SJCRH30 (cell line): Measurements from ENCODE around the gene EPB41L2. TPM values are rescaled to one million over a fixed set of nuclear protein-coding genes. Genes with fewer than 3 reads are reported as not detected.

Experiments
- DNase-seq, 2 experiments: peaks; one replicate each; pipeline ENCODE4 v3.0.0-alpha.2; 2015 to 2020
- H3K27ac ChIP-seq: fragments of 250-450 bp; sonication (Bioruptor Pico); 2 replicates; pipeline ENCODE4 v1.5.1; 2020; ENCODE audit warnings: mild to moderate bottlenecking, moderate library complexity
- H3K27me3 ChIP-seq: fragments of 250-450 bp; sonication (Bioruptor Pico); 2 replicates; pipeline ENCODE4 v1.5.1; 2020; ENCODE audit warnings: mild to moderate bottlenecking, moderate library complexity
- H3K36me3 ChIP-seq: fragments of 250-450 bp; sonication (Bioruptor Pico); 2 replicates; pipeline ENCODE4 v1.5.1; 2020; ENCODE audit warnings: mild to moderate bottlenecking, moderate library complexity
- H3K4me1 ChIP-seq: fragments of 250-450 bp; sonication (Bioruptor Pico); 2 replicates; pipeline ENCODE4 v1.5.1; 2020; ENCODE audit warnings: mild to moderate bottlenecking, moderate library complexity
- H3K4me3 ChIP-seq: fragments of 250-450 bp; sonication (Bioruptor Pico); 2 replicates; pipeline ENCODE4 v1.5.1; 2020; ENCODE audit warnings: mild to moderate bottlenecking, moderate library complexity
- H3K9me3 ChIP-seq: fragments of 250-450 bp; sonication (Bioruptor Pico); replicated peaks from 2 replicates; pipeline ENCODE4 v1.5.1; 2020; ENCODE audit warnings: mild to moderate bottlenecking, moderate library complexity
- total RNA-seq: library from RNA; depleted of rRNA; stranded (reverse); fragments of >200 nt; shearing (Covaris generic); gene quantifications from 2 replicates; pipeline ENCODE4 v1.2.3, GENCODE V29; 2014

EPB41L2 gene
- total RNA-seq, 1 experiment from 2014 or later: 95.9 TPM

DNA sequence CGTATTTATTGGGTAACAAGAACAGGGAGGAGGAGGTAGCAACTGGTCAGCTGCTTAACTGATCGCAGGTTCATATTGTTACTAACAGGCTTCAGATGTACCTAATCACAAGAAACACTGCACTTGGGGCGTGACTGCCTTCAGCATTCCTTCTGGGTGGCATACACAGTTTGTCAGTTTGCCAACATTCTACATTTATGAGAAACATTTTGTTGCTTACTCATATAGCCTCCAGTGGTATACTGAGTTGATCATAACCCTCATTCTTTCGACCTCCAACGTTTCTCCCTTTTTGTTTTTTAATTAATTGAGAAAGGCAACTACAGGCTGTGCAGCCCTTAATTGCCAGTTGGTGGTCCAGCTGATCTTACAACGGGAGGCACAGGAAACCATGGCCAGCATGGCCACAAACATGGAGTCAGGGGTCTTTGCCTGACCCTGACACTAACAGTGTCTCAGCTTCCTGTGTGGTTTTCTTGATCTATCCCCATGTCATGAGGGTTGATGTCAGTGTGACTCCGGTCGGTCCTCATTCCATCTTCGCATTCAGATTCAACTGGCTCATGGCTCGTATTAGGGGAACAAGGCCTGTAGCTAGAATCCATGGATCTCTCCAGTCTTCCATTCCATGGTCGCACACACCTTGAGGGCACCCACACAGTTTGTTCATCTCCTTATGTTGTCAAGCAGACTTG lies 9.4 kb downstream of the EPB41L2 start:
- no peak overlapping the region for H3K27ac ChIP-seq
- H3K36me3 ChIP-seq: peaks cover 10% of the 10 kb centered on the region; the same call in 1 of the 2 replicates
- H3K4me3 ChIP-seq: no peak overlapping the region

DNA sequence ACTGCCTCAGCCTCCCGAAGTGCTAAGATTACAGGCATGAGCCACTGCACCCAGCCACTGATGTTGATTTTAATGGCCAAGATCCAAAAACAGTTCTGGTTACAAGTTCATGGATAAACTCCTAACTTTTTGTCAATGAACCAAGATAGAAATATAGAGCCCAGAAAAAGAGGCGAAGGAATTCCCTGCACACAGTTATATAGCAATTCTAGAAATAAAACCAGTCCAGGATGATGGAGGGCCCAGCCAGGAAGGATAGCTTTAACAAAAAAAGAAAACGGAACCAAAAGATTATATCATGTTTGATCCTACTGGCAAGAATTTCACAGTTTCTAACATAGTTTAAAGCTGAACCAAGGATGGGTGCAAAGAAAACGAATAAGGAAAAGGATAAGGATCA lies 10.9 kb downstream of the EPB41L2 start:
- Histone ChIP-seq H3K9me3 (peaks cover 12% of the 10 kb centered on the region), H3K36me3 (peaks cover 8% of the 10 kb centered on the region; the same call in 1 of the 2 replicates), H3K27me3 (no peaks in the 10 kb centered on the region), H3K4me3 (no peak overlapping the region), H3K27ac (no peak overlapping the region), H3K4me1 (no peaks in the 10 kb centered on the region)
- DNase-seq: no peak

More for the DNA sequence above, 9.4 kb downstream of the EPB41L2 start:
- Histone ChIP-seq H3K4me1 (no peaks in the 10 kb centered on the region), H3K9me3 (peaks cover 12% of the 10 kb centered on the region), H3K27me3 (no peaks in the 10 kb centered on the region)
- no peak for DNase-seq

DNA sequence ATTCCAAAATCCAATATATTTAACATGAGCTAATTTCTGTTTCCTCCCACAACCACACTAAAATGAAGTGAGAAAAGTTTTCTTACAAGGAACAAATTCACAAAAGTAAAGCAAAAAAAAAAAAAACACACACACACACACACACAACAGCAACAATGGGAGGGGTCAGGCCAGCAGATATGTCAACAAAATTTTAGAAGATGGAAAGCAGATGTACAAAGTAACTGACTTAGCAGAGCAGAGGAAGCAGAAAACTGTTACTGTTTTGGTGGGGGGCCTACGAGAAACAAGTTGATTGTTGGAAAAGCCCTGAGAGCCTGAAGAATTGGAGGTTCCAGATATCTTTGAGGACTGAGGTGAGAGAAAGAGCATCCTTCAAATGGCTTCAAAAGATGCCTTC lies 11.7 kb downstream of the EPB41L2 start:
- no peak overlapping the region for H3K27ac ChIP-seq
- DNase-seq: no peak
- H3K27me3 ChIP-seq: no peaks in the 10 kb centered on the region
- H3K9me3 ChIP-seq: peaks cover 12% of the 10 kb centered on the region
- H3K4me1 ChIP-seq: no peaks in the 10 kb centered on the region
- H3K4me3 ChIP-seq: no peak overlapping the region
- H3K36me3 ChIP-seq: peaks cover 6% of the 10 kb centered on the region; the same call in 1 of the 2 replicates

DNA sequence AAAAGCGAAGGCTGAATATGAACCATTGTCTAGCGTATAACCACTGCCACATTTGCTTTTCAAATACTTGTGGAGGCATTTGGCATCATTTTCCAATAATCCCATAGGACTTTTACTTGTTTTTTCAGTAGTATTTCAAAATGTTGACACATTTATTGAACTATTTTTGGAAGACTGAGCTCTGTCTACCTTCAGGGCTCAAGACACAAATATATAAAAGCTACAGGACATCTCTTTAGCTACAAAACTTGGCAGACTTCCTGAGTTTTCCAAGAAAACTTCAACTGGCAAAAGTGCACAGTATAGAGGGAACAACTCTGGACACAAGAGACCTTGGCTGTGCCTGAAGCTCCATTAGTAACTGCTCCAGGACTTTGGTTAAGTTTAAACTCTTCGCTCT lies 13.4 kb downstream of the EPB41L2 start:
- peaks cover 6% of the 10 kb centered on the region; the same call in 1 of the 2 replicates for H3K36me3 ChIP-seq
- DNase-seq: no peak
- H3K9me3 ChIP-seq: peaks cover 7% of the 10 kb centered on the region
- no peak overlapping the region for H3K4me3 ChIP-seq
- no peaks in the 10 kb centered on the region for H3K27me3 ChIP-seq
- no peaks in the 10 kb centered on the region for H3K4me1 ChIP-seq
- no peak overlapping the region for H3K27ac ChIP-seq

DNA sequence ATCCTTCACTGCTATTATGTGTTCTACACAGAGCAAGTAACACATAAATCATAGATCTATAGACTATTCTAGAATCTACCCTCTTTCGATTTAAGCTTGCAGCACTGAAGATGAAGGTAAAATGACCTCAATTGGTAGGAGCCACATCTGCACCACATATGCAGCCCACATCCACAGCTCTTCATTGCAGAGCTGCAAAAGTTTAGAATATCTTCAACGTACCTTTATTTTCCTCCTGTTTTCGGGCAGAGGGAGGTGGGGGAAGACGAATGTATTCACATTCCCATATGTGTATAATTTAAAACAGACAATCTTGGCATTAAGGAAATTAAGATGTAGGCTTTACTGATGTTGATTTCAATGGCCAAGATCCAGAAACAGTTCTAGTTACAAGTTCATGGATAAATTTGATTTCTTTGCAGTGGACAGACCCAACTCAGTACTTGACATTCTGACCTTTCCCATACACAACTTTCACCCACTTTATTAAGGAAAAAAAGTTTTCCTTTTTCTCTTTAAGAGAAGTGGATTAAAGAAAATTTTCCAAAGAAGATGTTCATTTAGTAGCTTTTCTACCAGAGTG lies 14.0 kb downstream of the EPB41L2 start:
- no peak for DNase-seq
- H3K9me3 ChIP-seq: peaks cover 4% of the 10 kb centered on the region; the same call in 1 of the 2 replicates
- no peaks in the 10 kb centered on the region for H3K4me1 ChIP-seq
- no peak overlapping the region for H3K27ac ChIP-seq
- H3K27me3 ChIP-seq: no peaks in the 10 kb centered on the region
- H3K4me3 ChIP-seq: no peak overlapping the region
- peaks cover 6% of the 10 kb centered on the region; the same call in 1 of the 2 replicates for H3K36me3 ChIP-seq

DNA sequence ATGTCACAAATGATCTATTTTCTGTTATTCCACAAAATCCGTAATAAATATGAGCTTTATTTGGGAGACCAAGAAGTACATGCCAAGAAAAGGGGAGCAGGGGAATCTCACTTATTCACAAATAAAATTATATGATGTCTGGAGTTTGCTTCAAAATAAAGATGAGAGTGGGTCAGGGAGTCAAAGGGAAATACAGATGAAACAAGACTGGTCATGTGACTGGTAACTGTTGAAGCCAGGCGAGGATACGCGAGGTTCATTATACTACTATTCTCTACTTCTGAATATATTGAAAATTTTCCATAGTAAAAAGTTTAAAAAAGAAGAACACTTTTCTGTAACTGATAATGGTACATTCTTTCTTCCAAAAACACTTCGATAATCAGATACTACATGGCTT lies 14.6 kb downstream of the EPB41L2 start:
- H3K4me1 ChIP-seq: no peaks in the 10 kb centered on the region
- DNase-seq: no peak
- peaks cover 6% of the 10 kb centered on the region; the same call in 1 of the 2 replicates for H3K36me3 ChIP-seq
- no peak overlapping the region for H3K4me3 ChIP-seq
- H3K9me3 ChIP-seq: peaks cover 4% of the 10 kb centered on the region; the same call in 1 of the 2 replicates
- no peaks in the 10 kb centered on the region for H3K27me3 ChIP-seq
- H3K27ac ChIP-seq: no peak overlapping the region

DNA sequence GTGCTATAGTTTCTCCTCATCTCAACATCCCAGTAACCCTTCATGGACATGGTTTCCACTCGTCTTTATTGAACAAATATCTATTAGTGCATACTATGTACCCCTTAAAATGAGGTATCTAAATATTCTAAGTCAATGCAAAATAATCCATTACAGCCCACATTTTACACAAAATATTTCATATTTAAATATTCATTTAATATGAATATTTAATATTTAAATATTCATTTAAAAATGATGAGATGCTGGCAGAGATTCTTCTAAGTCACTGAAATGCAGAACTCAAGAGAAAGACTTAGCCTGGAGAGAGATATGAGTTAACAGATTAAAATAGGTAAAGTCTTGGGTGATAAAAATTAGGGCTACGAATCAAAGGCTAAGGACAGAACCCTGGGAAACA lies 17.9 kb downstream of the EPB41L2 start:
- Histone ChIP-seq H3K9me3 (no peaks in the 10 kb centered on the region), H3K27ac (no peak overlapping the region), H3K27me3 (no peaks in the 10 kb centered on the region), H3K36me3 (0 out of 2 replicates have a peak, but pooled peaks cover 3% of the 10 kb centered on the region), H3K4me3 (no peak overlapping the region), H3K4me1 (no peaks in the 10 kb centered on the region)
- DNase-seq: no peak

DNA sequence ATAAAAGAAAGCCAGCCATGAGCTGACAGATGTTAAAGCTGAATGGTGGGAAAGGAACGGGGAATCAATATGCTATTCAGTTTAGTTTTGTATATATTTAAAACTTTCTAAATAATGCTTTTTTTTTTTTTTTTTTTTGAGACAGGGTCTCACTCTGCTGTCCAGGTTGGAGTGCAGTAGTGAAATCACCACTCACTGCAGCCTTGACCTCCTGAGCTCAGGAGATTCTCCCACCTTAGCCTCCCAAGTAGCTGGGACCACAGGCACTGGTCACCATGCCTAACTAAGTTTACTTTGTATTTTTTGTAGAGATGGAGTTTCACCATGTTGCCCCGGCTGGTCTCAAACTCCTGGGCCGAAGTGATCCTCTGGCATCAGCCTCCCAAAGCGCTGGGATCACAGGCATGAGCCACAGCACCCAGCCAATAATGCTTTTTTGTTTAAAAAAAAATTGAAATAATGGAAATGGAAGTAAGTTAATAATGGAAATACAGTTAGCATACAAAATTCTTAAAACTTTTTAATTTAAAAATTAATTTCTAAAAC lies 19.1 kb downstream of the EPB41L2 start:
- H3K27ac ChIP-seq: no peak overlapping the region
- H3K9me3 ChIP-seq: no peaks in the 10 kb centered on the region
- H3K4me1 ChIP-seq: peaks cover 2% of the 10 kb centered on the region; the same call in 1 of the 2 replicates
- DNase-seq: no peak
- no peaks in the 10 kb centered on the region for H3K27me3 ChIP-seq
- 0 out of 2 replicates have a peak, but pooled peaks cover 3% of the 10 kb centered on the region for H3K36me3 ChIP-seq
- no peak overlapping the region for H3K4me3 ChIP-seq

DNA sequence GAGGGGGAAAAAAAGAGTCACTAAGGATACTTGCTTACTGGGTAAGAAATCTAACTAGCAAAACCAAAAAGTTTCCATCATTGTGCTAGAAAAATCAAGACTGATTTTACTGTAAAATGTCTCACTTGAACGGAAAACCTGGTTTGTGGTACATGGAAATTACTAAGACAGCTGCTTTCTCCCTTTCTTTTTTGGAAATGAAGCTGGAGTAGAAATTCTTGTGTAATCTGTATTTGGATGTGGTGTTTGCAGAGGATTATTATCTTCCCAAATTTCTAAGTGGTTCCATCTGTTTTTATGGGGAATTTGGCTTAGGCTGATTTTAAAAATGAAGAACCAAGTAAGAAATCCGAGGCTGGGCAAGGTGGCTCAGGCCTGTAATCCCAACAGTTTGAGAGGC lies 20.4 kb downstream of the EPB41L2 start:
- Histone ChIP-seq H3K4me1 (peaks cover 5% of the 10 kb centered on the region; the same call in 1 of the 2 replicates), H3K27me3 (no peaks in the 10 kb centered on the region), H3K4me3 (no peak overlapping the region), H3K36me3 (no peaks in the 10 kb centered on the region), H3K9me3 (no peaks in the 10 kb centered on the region), H3K27ac (no peak overlapping the region)
- DNase-seq: peak in 1 of 2 experiments; percentile 32

DNA sequence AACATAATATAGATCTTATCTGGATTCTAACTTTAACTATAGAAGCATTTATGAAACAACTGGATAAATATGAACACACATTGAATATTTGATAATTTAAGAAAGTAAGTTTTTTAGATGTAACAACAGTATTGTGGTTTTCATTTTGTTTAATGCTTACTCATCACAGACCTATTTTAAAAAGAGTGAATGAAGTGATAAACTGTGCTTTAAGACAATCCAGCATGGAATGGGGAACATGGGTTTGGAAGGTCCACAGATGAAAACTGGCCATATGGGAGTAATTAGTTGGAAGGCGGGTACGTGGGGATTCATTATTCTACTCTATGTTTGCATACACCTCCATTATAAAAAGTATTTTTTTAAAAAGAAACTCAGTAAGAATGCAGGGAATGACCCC lies 21.2 kb downstream of the EPB41L2 start:
- no peak for DNase-seq

DNA sequence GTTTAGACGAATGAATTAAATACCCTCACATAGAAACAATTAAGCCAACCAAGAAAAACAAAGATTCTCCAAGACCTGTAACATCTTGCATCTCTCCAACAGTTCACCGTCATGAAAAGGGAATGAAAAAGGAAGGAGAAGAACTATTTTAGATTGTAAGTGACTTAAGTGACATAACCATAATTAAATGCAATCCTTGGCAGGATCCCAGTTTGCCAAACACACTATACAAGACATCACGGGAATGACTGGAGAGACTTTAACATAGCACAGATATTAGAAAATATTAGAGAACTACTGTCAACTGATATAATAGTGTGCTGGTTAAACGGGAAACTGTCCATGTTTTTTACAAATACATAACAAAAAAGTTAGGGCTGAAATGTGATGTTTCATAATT lies 22.2 kb downstream of the EPB41L2 start:
- H3K9me3 ChIP-seq: no peaks in the 10 kb centered on the region
- H3K4me3 ChIP-seq: no peak overlapping the region
- no peaks in the 10 kb centered on the region for H3K36me3 ChIP-seq
- H3K27me3 ChIP-seq: no peaks in the 10 kb centered on the region
- DNase-seq: no peak
- H3K27ac ChIP-seq: no peak overlapping the region
- H3K4me1 ChIP-seq: peaks cover 5% of the 10 kb centered on the region; the same call in 1 of the 2 replicates

More for the DNA sequence above, 21.2 kb downstream of the EPB41L2 start:
- no peak overlapping the region for H3K27ac ChIP-seq
- no peaks in the 10 kb centered on the region for H3K27me3 ChIP-seq
- H3K4me3 ChIP-seq: no peak overlapping the region
- H3K4me1 ChIP-seq: peaks cover 5% of the 10 kb centered on the region; the same call in 1 of the 2 replicates
- no peaks in the 10 kb centered on the region for H3K9me3 ChIP-seq
- no peaks in the 10 kb centered on the region for H3K36me3 ChIP-seq

DNA sequence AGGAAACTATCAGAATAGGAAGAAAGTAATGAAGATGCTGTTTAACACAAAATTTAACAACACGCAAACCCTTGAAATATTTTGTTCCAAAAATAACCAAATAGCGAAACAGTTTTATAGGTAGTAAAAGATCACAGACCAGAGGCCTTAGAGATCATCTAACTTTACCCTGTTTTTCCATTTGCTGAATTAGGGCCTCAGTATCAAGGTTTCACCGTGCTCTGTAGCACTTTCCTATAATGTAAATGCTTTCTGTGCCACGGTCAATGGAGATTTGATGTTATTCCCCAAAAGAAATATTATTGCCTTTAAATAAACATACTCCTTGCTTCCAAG lies 23.7 kb downstream of the EPB41L2 start:
- no peak overlapping the region for H3K4me3 ChIP-seq
- H3K36me3 ChIP-seq: no peaks in the 10 kb centered on the region
- no peaks in the 10 kb centered on the region for H3K27me3 ChIP-seq
- no peak overlapping the region for H3K27ac ChIP-seq
- H3K4me1 ChIP-seq: peaks cover 5% of the 10 kb centered on the region; the same call in 1 of the 2 replicates
- H3K9me3 ChIP-seq: no peaks in the 10 kb centered on the region
- DNase-seq: no peak

DNA sequence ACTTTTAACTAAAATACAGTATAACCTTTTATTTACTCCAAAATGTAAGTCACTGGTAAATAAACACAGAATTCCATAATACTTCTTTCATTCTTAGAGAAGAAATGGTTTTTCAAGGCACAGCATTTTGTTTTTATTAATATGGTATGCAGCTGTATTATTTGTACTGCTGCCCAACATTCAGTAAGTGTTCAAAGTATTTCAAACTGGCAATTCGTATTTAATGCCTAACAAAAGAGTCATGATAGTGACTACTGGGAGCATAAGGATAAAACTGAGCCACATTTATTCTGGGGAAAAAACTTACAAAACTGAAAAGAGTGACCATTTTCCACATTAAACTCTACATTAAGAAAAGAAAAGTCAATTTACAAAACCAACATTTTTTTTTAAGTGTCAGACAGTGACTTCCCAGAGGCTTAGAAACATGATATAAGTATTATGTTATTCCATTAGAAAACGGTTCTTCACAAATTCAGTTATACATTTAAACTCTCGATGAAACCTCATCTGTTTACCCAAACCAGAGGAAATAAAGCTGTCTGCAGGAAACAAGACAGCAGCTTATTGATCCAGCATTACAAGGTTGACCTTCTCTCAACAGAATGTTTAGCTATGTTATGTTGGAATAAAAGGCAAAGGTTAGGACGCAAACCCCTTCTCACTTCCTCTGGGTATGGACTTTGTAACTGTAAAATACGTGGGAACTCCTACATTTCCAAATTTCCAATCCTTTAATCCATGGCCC lies 24.3 kb downstream of the EPB41L2 start:
- Histone ChIP-seq H3K4me3 (no peak overlapping the region), H3K27ac (no peak overlapping the region)

DNA sequence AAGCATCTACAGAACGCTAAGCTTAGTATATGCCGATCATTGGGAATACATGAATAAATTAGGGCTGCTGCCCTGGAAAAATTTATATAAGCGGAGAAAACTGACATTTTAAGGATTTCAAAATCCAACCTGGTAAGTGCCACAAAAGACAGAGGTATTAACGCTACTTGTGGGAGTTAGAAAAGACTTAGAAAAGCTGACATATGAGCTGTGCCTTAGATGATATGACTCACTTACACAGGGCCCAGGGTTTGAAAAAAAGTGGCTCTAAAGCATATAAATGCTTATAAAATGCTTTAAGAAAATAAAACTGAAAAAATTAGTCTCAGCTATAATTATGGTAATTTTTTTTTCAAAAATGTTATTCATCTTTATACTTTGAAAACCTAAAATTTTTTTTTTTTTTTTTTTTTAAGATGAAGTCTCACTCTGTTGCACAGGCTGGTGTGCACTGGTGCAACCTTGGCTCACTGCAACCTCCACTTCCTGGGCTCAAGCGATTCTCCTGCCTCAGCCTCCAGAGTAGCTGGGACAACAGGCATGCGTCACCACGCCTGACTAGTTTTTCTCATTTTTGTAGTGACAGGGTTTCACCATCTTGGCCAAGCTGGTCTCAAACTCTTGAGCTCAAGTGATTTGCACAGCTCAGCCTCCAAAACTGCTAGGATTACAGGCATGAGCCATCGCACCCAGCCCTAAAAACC lies 25.7 kb downstream of the EPB41L2 start:
- H3K4me1 ChIP-seq: peaks cover 5% of the 10 kb centered on the region
- DNase-seq: no peak
- H3K27me3 ChIP-seq: no peaks in the 10 kb centered on the region
- H3K27ac ChIP-seq: no peak overlapping the region
- no peaks in the 10 kb centered on the region for H3K36me3 ChIP-seq
- no peaks in the 10 kb centered on the region for H3K9me3 ChIP-seq
- no peak overlapping the region for H3K4me3 ChIP-seq

More for the DNA sequence above, 24.3 kb downstream of the EPB41L2 start:
- no peaks in the 10 kb centered on the region for H3K27me3 ChIP-seq
- no peak for DNase-seq
- peaks cover 5% of the 10 kb centered on the region; the same call in 1 of the 2 replicates for H3K4me1 ChIP-seq
- no peaks in the 10 kb centered on the region for H3K9me3 ChIP-seq
- no peaks in the 10 kb centered on the region for H3K36me3 ChIP-seq
